Measurements from ENCODE around the gene SPEG.
"Not testable (repeated sequence)": the region's sequence is repeated elsewhere in the genome, so short reads cannot be mapped to it uniquely, and the experiment has no call there.

Gene SPEG

GRCh38 chr2:219434718-219435525 is at the start of gene SPEG:
SPEG (plus strand) TSS chr2:219434843; CDS start chr2:219434978, 135 bp downstream.
- in situ Hi-C loops (cut with MboI; ENCODE audit: low sequenced_read_pairs) = no loop called here
- Histone ChIP-seq H3K4me1 (peaks cover 2% of the 10 kb centered on the region; the same call in 1 of the 2 replicates), H3K27me3 (ENCODE audit: low read depth) (no peaks in the 10 kb centered on the region), H3K4me3 (no peak within 1 kb of the TSS), H3K9me3 (no peaks in the 10 kb centered on the region), H3K36me3 (replicated peaks) (no peaks in the 10 kb centered on the region)
- no peak for DNase-seq (ENCODE audit: low spot score in 2 of 2)

GRCh38 chr2:219384859-219385258 is 49.8 kb upstream of the SPEG start:
- DNase-seq (ENCODE audit: low spot score in 2 of 2) = no peak
- Histone ChIP-seq H3K36me3 (replicated peaks) (peaks cover 18% of the 10 kb centered on the region), H3K27me3 (ENCODE audit: low read depth) (no peaks in the 10 kb centered on the region), H3K9me3 (no peaks in the 10 kb centered on the region), H3K4me1 (peaks cover 6% of the 10 kb centered on the region), H3K4me3 (no peak overlapping the region)
- in situ Hi-C loops (cut with MboI; ENCODE audit: low sequenced_read_pairs) = no loop called here

GRCh38 chr2:219385958-219386520 is 48.6 kb upstream of the SPEG start:
- no peaks in the 10 kb centered on the region for H3K27me3 ChIP-seq (ENCODE audit: low read depth)
- H3K36me3 ChIP-seq (replicated peaks) = peaks cover 18% of the 10 kb centered on the region
- in situ Hi-C loops (cut with MboI; ENCODE audit: low sequenced_read_pairs) = no loop called here
- no peak overlapping the region for H3K4me3 ChIP-seq
- peaks cover 3% of the 10 kb centered on the region; the same call in 1 of the 2 replicates for H3K9me3 ChIP-seq
- DNase-seq (ENCODE audit: low spot score in 2 of 2) = no peak
- H3K4me1 ChIP-seq = peaks cover 6% of the 10 kb centered on the region

DNA sequence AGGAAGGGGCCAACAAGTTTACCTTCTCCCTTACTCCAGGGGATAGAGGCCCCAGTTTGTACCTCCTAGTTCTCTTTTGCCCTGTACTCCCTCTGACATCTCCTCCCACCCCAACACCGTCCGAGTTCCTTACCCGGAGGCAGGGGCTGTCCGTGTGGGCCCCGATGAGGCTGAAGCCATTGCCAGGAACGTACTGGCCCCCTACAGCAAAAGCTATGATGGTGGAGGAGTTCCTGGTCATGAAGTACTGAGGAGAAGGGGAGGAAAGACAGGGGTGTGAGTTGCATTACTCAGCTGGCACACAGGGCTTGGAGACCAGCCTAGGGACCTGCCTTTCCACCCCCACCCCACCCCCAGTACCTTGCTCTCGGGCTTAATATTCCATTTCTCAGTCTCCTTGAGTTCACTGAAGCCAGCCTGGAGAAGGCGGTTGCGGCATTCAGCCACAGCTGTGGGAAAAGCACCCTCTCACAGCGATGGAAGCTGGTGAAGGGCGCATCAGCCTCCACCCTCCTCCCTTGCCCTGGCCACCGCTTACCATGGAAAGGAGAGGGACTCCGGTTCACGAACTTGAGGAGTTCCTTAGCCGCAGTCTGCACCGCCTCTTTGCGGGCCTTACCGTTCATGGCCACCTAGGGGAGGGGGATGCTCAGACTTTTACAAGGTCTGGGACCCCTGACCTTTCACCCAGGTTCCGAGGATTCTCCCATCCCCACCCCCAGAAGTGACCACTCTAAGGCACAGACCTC is 47.9 kb upstream of the SPEG start:
- DNase-seq (ENCODE audit: low spot score in 2 of 2) = peak in 1 of 2 experiments; percentile 22
- peaks cover 3% of the 10 kb centered on the region; the same call in 1 of the 2 replicates for H3K9me3 ChIP-seq
- peaks cover 6% of the 10 kb centered on the region for H3K4me1 ChIP-seq
- H3K4me3 ChIP-seq = peak overlapping the region; percentile 92
- H3K27me3 ChIP-seq (ENCODE audit: low read depth) = no peaks in the 10 kb centered on the region
- peaks cover 18% of the 10 kb centered on the region for H3K36me3 ChIP-seq (replicated peaks)
- in situ Hi-C loops (cut with MboI; ENCODE audit: low sequenced_read_pairs) = no loop called here

DNA sequence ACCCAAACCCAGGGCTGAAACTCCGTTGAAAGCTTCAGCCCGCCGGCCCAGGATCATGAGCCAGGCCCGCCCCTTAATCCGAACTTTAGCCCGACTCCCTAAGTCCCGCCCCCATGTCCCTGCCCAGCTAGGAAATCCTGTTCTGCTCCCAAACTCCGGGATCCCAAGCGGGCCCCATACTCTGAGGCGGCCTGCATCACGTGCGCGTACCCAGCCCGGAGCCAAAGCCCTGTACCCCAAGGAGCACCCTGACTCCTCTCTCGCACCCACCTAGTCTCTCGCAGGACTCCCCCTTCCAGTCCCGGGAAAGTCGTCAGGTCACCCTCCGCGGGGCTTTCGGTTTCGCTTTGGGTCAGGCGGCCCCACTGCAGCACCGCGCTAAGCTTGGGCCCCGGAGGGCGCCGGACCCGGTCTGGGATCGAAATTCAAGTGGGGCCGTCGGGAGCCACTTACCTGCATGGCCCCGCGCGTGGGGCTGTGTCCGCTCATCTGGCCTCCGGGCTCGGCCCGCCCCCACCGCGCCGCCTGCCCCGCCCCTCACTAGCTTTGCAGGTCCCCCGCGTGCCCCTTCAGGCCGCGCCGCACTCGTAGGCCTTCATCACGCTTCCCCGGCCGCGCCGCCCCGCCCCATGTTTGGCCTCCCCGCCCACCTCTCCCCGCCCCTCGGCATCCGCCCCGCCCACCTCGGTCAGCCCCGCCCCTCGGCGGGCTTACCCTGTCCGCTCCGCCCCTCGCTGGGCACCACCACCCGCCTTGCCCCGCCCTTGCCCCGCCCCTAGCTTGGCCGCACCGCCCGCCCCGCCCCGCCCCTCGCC is 47.1 kb upstream of the SPEG start, which contains the start of gene DNPEP:
Gene DNPEP (minus strand): TSS at position 607 of the 815 bp plus-strand sequence. CDS start 118 bp downstream, at position 489.
- H3K27me3 ChIP-seq (ENCODE audit: low read depth) = no peaks in the 10 kb centered on the region
- H3K9me3 ChIP-seq = peaks cover 3% of the 10 kb centered on the region; the same call in 1 of the 2 replicates
- DNase-seq (ENCODE audit: low spot score in 2 of 2) = peak; percentile 76 to 87
- H3K4me3 ChIP-seq = peak within 1 kb of the TSS; percentile 92
- in situ Hi-C loops (cut with MboI; ENCODE audit: low sequenced_read_pairs) = no loop called here
- peaks cover 18% of the 10 kb centered on the region for H3K36me3 ChIP-seq (replicated peaks)
- H3K4me1 ChIP-seq = peaks cover 6% of the 10 kb centered on the region

- H3K4me3 ChIP-seq = peak overlapping the region; percentile 30
- H3K4me1 ChIP-seq = peaks cover 6% of the 10 kb centered on the region
- peak; percentile 81 to 98 for DNase-seq (ENCODE audit: low spot score in 2 of 2)
- in situ Hi-C loops (cut with MboI; ENCODE audit: low sequenced_read_pairs) = no loop called here
- no peaks in the 10 kb centered on the region for H3K27me3 ChIP-seq (ENCODE audit: low read depth)
- peaks cover 18% of the 10 kb centered on the region for H3K36me3 ChIP-seq (replicated peaks)
- peaks cover 3% of the 10 kb centered on the region; the same call in 1 of the 2 replicates for H3K9me3 ChIP-seq
These were observed 46.3 kb upstream of the SPEG start for GRCh38 chr2:219388121-219388906.

- in situ Hi-C loops (cut with MboI; ENCODE audit: low sequenced_read_pairs) = no loop called here
- no peak for DNase-seq (ENCODE audit: low spot score in 2 of 2)
- no peaks in the 10 kb centered on the region for H3K27me3 ChIP-seq (ENCODE audit: low read depth)
- H3K36me3 ChIP-seq (replicated peaks) = peaks cover 16% of the 10 kb centered on the region
- H3K4me1 ChIP-seq = peaks cover 10% of the 10 kb centered on the region
- H3K4me3 ChIP-seq = peak overlapping the region; percentile 30
- peaks cover 3% of the 10 kb centered on the region; the same call in 1 of the 2 replicates for H3K9me3 ChIP-seq
These were observed 45.8 kb upstream of the SPEG start for GRCh38 chr2:219388907-219389156.

DNA sequence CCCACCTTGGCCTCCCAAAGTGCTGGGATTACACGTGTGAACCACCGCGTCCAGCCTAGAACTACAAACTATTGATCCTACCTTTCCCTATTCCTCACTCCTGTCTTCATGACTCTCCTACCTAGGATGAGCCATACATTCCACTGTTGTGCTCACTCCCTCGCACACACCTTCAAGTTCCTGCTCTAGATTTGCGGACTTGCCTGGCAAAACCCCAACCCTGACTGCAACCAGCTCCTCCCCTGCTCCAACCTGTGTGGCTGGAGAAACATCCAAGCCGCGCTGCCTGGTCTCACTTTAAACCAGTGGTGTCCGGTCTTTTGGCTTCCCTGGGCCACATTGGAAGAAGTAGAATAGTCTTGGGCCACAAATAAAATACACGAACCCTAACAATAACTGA is 41.9 kb upstream of the SPEG start:
- Histone ChIP-seq H3K4me1 (peaks cover 10% of the 10 kb centered on the region), H3K4me3 (no peak overlapping the region), H3K27me3 (ENCODE audit: low read depth) (no peaks in the 10 kb centered on the region), H3K36me3 (replicated peaks) (no peaks in the 10 kb centered on the region), H3K9me3 (peaks cover 3% of the 10 kb centered on the region; the same call in 1 of the 2 replicates)
- in situ Hi-C loops (cut with MboI; ENCODE audit: low sequenced_read_pairs) = no loop called here
- DNase-seq (ENCODE audit: low spot score in 2 of 2) = no peak

DNA sequence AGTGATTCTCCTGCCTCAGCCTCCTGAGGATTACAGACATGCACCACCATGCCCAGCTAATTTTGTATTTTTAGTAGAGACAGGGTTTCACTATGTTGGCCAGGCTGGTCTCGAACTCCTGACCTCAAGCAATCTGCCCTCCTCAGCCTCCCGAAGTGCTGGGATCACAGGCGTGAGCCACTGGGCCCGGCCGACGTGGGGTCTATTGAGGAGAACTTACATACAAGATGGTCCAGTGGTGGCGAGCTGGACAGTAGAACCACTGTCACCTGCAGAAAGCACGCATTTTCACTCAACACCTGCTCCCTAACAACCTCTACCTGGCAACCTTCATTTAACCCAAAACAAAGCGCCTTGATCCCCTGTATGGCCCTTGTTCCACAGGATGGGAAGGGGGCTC is 39.6 kb upstream of the SPEG start:
- H3K9me3 ChIP-seq; H3K4me1 ChIP-seq; in situ Hi-C loops (cut with MboI; ENCODE audit: low sequenced_read_pairs); H3K27me3 ChIP-seq (ENCODE audit: low read depth); DNase-seq (ENCODE audit: low spot score in 2 of 2); H3K36me3 ChIP-seq (replicated peaks); H3K4me3 ChIP-seq: not testable (repeated sequence)

DNA sequence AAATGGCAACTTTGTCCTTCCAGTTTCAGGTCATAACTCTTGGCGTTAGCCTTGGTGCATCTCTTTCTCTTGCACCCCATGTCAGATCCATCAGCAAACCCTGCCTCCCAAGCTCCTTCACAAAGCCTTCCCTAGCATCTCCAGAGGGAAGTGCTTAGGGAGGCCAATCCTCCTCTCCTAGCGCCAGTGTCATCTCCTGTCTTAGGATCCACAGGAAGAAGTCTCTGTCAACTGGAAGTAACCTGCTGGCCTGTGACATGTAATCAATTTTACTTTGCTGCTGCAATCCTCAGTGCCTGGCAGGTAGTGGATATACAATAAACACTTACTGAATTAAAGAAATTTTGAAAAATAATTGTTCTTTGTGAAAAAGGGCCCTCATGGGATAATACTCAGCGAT is 39.0 kb upstream of the SPEG start:
- Histone ChIP-seq H3K4me3 (no peak overlapping the region), H3K27me3 (ENCODE audit: low read depth) (no peaks in the 10 kb centered on the region), H3K36me3 (replicated peaks) (no peaks in the 10 kb centered on the region), H3K9me3 (no peaks in the 10 kb centered on the region), H3K4me1 (peaks cover 3% of the 10 kb centered on the region; the same call in 1 of the 2 replicates)
- no peak for DNase-seq (ENCODE audit: low spot score in 2 of 2)
- in situ Hi-C loops (cut with MboI; ENCODE audit: low sequenced_read_pairs) = no loop called here

DNA sequence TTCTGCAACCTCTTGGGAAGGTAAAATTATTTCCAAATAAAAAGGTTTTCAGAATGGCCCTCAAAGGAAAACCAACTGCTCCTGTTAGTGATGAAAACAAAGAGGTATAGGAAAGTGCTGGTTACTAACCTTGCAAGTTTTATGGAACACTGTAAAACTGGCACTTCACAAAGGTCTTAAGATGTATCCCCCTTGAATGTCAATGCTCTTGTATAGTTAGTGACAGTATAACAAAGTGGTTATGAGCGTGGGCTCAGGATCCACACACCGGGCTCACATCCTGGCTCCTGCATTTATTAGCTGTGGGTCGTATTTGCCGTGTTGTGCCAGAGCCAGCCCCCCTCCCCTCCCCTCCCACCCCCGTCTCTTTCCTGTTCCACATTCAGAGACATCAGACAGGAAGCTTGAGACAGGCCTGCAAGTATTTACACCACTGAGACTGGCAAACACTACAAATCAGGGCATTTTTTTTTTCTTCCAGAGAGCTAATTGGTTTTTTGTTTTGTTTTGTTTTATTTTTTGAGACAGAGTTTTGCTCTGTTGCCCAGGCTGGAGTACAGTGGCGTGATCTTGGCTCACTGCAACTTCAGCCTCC is 37.7 kb upstream of the SPEG start:
- in situ Hi-C loops (cut with MboI; ENCODE audit: low sequenced_read_pairs) = no loop called here
- no peak for DNase-seq (ENCODE audit: low spot score in 2 of 2)
- Histone ChIP-seq H3K4me3 (no peak overlapping the region), H3K36me3 (replicated peaks) (no peaks in the 10 kb centered on the region), H3K9me3 (no peaks in the 10 kb centered on the region), H3K4me1 (peaks cover 3% of the 10 kb centered on the region; the same call in 1 of the 2 replicates), H3K27me3 (ENCODE audit: low read depth) (no peaks in the 10 kb centered on the region)

GRCh38 chr2:219398721-219399363 is 35.8 kb upstream of the SPEG start:
- Histone ChIP-seq H3K4me3 (no peak overlapping the region), H3K27me3 (ENCODE audit: low read depth) (no peaks in the 10 kb centered on the region), H3K9me3 (no peaks in the 10 kb centered on the region), H3K4me1 (no peaks in the 10 kb centered on the region; the same call in 1 of the 2 replicates), H3K36me3 (replicated peaks) (no peaks in the 10 kb centered on the region)
- in situ Hi-C loops (cut with MboI; ENCODE audit: low sequenced_read_pairs) = no loop called here
- DNase-seq (ENCODE audit: low spot score in 2 of 2) = no peak

Data from HAP-1 (cell line).